IMR-90 (cell line): ENCODE data around the gene IFIT1. TPM values are rescaled to one million over a fixed set of nuclear protein-coding genes. Genes with fewer than 3 reads are reported as not detected.

Source experiments
- ATAC-seq: fragments of 200-7000 bp; cut with Tn5 transposase; 2 replicates; pipeline ENCODE4 v1.9.1; 2020; ENCODE audit warnings: low read depth, mild to moderate bottlenecking, moderate library complexity
- BruUV-seq: library from RNA; stranded (reverse); fragments of 400-500 nt; replicated peaks from 2 replicates; lab custom pipeline; 2021; lab: Mats Ljungman, UMichigan
- CTCF ChIA-PET: fragments of 300-600 bp; formaldehyde crosslinking; extraction: SDS; loops from one replicate; lab custom pipeline; 2021; ENCODE audit warnings: antibody characterized with exemption; lab: Yijun Ruan, JAX
- POLR2A ChIA-PET: fragments of 300-600 bp; sonication (Branson Sonifier 250); formaldehyde crosslinking; loops from one replicate; lab custom pipeline; 2022; ENCODE audit warnings: antibody characterized with exemption; ENCODE audit not compliant: unreplicated experiment; lab: Charles Lee
- DNase-seq: peaks from one replicate; pipeline ENCODE4 v3.0.0; 2013
- H2AFZ ChIP-seq: replicated peaks from 2 replicates; pipeline ENCODE3; 2013; ENCODE audit warnings: low read length, mild to moderate bottlenecking; ENCODE audit not compliant: poor library complexity
- H2AK5ac ChIP-seq: 2 replicates; pipeline ENCODE4 v1.6.1; 2013; ENCODE audit warnings: low read depth, low read length, inconsistent platforms
- H2AK9ac ChIP-seq: replicated peaks from 2 replicates; pipeline ENCODE3; 2013; ENCODE audit warnings: mild to moderate bottlenecking, low read depth, low read length, moderate library complexity; ENCODE audit not compliant: poor library complexity
- H2BK120ac ChIP-seq: 2 replicates; pipeline ENCODE4 v1.6.1; 2013; ENCODE audit warnings: low read depth, low read length, inconsistent platforms
- H2BK15ac ChIP-seq: 3 replicates; pipeline ENCODE4 v1.6.1; 2013; ENCODE audit warnings: low read depth, low read length, inconsistent platforms
- H2BK20ac ChIP-seq: 2 replicates; pipeline ENCODE4 v1.6.1; 2013; ENCODE audit warnings: low read depth, mild to moderate bottlenecking, inconsistent platforms, low read length, moderate library complexity
- H2BK5ac ChIP-seq: 2 replicates; pipeline ENCODE4 v1.6.1; 2013; ENCODE audit warnings: mild to moderate bottlenecking, low read depth, low read length, inconsistent platforms; ENCODE audit not compliant: poor library complexity, severe bottlenecking
- H3K14ac ChIP-seq: replicated peaks from 2 replicates; pipeline ENCODE4 v1.6.1; 2013; ENCODE audit warnings: low read depth, low read length, inconsistent platforms
- H3K18ac ChIP-seq: 2 replicates; pipeline ENCODE4 v1.6.1; 2013; ENCODE audit warnings: low read depth, low read length, control low read depth
- H3K23ac ChIP-seq: 2 replicates; pipeline ENCODE4 v1.6.1; 2013; ENCODE audit warnings: low read depth, low read length, inconsistent platforms
- H3K27ac ChIP-seq: 2 replicates; pipeline ENCODE4 v1.5.1; 2013; ENCODE audit warnings: mild to moderate bottlenecking, control low read depth, low read length; ENCODE audit not compliant: insufficient read depth
- H3K27me3 ChIP-seq: 2 replicates; pipeline ENCODE4 v1.6.1; 2013; ENCODE audit warnings: low read length; ENCODE audit not compliant: control insufficient read depth, insufficient read depth
- H3K36me3 ChIP-seq: 2 replicates; pipeline ENCODE4 v1.6.1; 2013; ENCODE audit warnings: low read length, mixed read lengths; ENCODE audit not compliant: control insufficient read depth, insufficient read depth
- H3K4ac ChIP-seq: 2 replicates; pipeline ENCODE4 v1.6.1; 2013; ENCODE audit warnings: low read depth, low read length, inconsistent platforms
- H3K4me1 ChIP-seq: 2 replicates; pipeline ENCODE4 v1.6.1; 2013; ENCODE audit warnings: low read length, mixed read lengths; ENCODE audit not compliant: control insufficient read depth, insufficient read depth
- H3K4me2 ChIP-seq: 2 replicates; pipeline ENCODE4 v1.6.1; 2013; ENCODE audit warnings: low read depth, mild to moderate bottlenecking, control low read depth, low read length, moderate library complexity
- H3K4me3 ChIP-seq: 2 replicates; pipeline ENCODE4 v1.5.1; 2013; ENCODE audit warnings: low read depth, mild to moderate bottlenecking, control low read depth, low read length, moderate library complexity; ENCODE audit not compliant: insufficient read depth
- H3K56ac ChIP-seq: 2 replicates; pipeline ENCODE4 v1.6.1; 2013; ENCODE audit warnings: low read length, inconsistent platforms; ENCODE audit not compliant: insufficient read depth; ENCODE audit errors: extremely low read depth
- H3K79me1 ChIP-seq, 2 experiments: 2 replicates each; pipeline ENCODE4 v1.6.1; 2013; ENCODE audit warnings: low read length in 2 of 2, inconsistent platforms in 1 of 2, low read depth in 1 of 2
- H3K9ac ChIP-seq: 2 replicates; pipeline ENCODE4 v1.6.1; 2013; ENCODE audit warnings: low read depth, low read length, control low read depth
- H3K9me1 ChIP-seq: 2 replicates; pipeline ENCODE4 v1.6.1; 2013; ENCODE audit warnings: low read length, inconsistent platforms; ENCODE audit not compliant: insufficient read depth
- H3K9me3 ChIP-seq: 2 replicates; pipeline ENCODE4 v1.6.1; 2013; ENCODE audit warnings: low read length; ENCODE audit not compliant: control insufficient read depth, insufficient read depth
- H4K20me1 ChIP-seq: 2 replicates; pipeline ENCODE4 v1.6.1; 2013; ENCODE audit warnings: low read length, inconsistent platforms; ENCODE audit not compliant: insufficient read depth
- H4K5ac ChIP-seq: 2 replicates; pipeline ENCODE4 v1.6.1; 2013; ENCODE audit warnings: mild to moderate bottlenecking, low read depth, low read length, control low read depth
- H4K8ac ChIP-seq, 2 experiments: 2 replicates each; pipeline ENCODE4 v1.6.1; 2013; ENCODE audit warnings: low read depth in 2 of 2, low read length in 2 of 2, control low read depth in 1 of 2, inconsistent platforms in 1 of 2
- H4K91ac ChIP-seq: 2 replicates; pipeline ENCODE4 v1.6.1; 2013; ENCODE audit warnings: low read depth, low read length, inconsistent platforms; ENCODE audit not compliant: insufficient read depth
- CEBPB ChIP-seq: IDR thresholded peaks from 2 replicates; pipeline ENCODE4 v1.6.1; 2012; ENCODE audit warnings: low read depth, low read length, improper control_type of control experiment
- WGBS, 2 experiments: methylation state at CpG; one replicate each; pipeline versions ENCODE4 v1.1.5 to v1.1.7; 2013; ENCODE audit warnings: missing lambda C conversion rate in 2 of 2; ENCODE audit not compliant: insufficient read length in 1 of 2; ENCODE audit errors: extremely low coverage in 2 of 2; 5-methylcytosine and 5-hydroxymethylcytosine counted together
- dilution Hi-C: fragments of 300-500 bp; cut with HindIII; formaldehyde crosslinking; loops from one replicate; pipeline ENCODE4 v1.14.3; 2018; ENCODE audit warnings: low sequenced_read_pairs; ENCODE audit not compliant: unreplicated experiment
- in situ Hi-C: fragments of 300-500 bp; cut with MboI; formaldehyde crosslinking; loops from 3 replicates; pipeline ENCODE4 v1.14.3; 2019; ENCODE audit warnings: low sequenced_read_pairs, inconsistent platforms, mixed read lengths
- intact Hi-C: fragments of 100-400 bp; cut with micrococcal nuclease; formaldehyde crosslinking; loops from 2 replicates; pipeline ENCODE4 v1.10.0; 2022
- polyA plus RNA-seq, 3 experiments: library from polyadenylated mRNA; depleted of rRNA; stranded (reverse); fragments of >200 nt; gene quantifications; 2 replicates each; pipeline ENCODE4 v1.2.3, GENCODE V29; 2012; ENCODE audit warnings: low replicate concordance in 1 of 3
- total RNA-seq: library from RNA; depleted of rRNA; stranded (reverse); fragments of >200 nt; gene quantifications from 2 replicates; pipeline ENCODE4 v1.2.3, GENCODE V29; 2012
- TF ChIP-seq, protein P1 (sequence below): fragments of 150-350 bp; IDR thresholded peaks from 2 replicates; pipeline ENCODE4 v1.6.1; 2017; ENCODE audit warnings: mild to moderate bottlenecking, antibody characterized with exemption, low read length, low read depth

The IFIT1 gene
- total and polyA plus RNA-seq, 2 of the 4 experiments (the other 2 are of a cell fraction): 6.1 to 6.8 TPM

DNA sequence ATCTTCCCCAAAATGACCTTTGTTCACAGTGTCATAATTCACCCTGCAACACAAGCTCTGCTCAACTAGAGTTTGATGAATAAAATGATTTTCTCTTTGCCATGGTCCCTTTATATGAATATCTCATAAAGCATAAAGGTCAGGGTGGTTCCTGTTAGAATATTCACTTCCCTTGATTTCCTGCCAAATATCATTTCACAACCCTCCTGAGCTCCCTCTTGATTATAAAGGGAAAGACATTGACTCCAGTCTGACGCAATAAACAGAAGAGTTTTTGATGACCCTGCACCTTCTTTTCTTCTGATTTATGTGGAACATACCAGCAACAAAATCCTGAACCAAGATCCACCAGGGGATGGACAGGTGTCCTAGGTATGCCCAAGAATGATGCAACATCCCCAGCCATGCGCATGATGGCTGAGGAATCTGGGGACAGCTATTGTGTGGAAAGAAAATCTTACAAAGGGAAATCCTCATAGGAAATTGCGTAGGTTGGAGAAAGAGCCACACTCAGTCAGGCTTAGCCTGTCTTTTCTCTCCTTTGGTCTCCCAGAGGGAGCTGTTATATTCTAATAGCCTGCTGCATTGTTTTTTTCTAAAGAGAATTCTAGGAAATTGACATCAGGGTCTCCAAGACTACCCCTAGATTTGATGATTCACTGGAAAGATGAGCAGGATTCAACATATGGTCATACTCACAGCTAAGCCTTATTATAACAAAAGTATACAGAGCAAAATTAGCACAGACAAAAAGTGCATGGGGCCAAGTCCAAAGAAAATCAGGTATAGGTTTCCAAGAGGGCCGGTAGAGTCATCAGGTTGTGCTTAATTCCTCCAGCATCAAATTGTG lies 45.8 kb upstream of the IFIT1 start:
- no peak overlapping the region for H2BK120ac ChIP-seq
- no TSS peak for BruUV-seq
- H2AFZ ChIP-seq: no peak overlapping the region
- intact Hi-C loops: no loop called here
- 100% methylated on average over 1 of the region's 4 CpGs; no CpG with 5 or more reads in 1 of the 2 experiments for WGBS, 2 experiments
- H4K91ac ChIP-seq: no peak overlapping the region
- H4K5ac ChIP-seq: peak overlapping the region; percentile 4; the same call in 1 of the 2 replicates
- CTCF ChIA-PET: no interaction called here
- H3K4me2 ChIP-seq: no peak overlapping the region
- H3K23ac ChIP-seq: no peak overlapping the region
- H3K27me3 ChIP-seq: no peaks in the 10 kb centered on the region
- TF ChIP-seq, protein P1, sequence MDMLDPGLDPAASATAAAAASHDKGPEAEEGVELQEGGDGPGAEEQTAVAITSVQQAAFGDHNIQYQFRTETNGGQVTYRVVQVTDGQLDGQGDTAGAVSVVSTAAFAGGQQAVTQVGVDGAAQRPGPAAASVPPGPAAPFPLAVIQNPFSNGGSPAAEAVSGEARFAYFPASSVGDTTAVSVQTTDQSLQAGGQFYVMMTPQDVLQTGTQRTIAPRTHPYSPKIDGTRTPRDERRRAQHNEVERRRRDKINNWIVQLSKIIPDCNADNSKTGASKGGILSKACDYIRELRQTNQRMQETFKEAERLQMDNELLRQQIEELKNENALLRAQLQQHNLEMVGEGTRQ: no peak
- TF ChIP-seq CEBPB: peak; percentile 85
- H3K79me1 ChIP-seq: no peaks in the 10 kb centered on the region
- H3K56ac ChIP-seq: no peak overlapping the region
- dilution Hi-C loops: no loop called here
- H3K4ac ChIP-seq: no peak overlapping the region
- H3K36me3 ChIP-seq: no peaks in the 10 kb centered on the region
- H3K9me3 ChIP-seq: no peaks in the 10 kb centered on the region
- H4K20me1 ChIP-seq: no peaks in the 10 kb centered on the region
- in situ Hi-C loops: no loop called here
- H3K9ac ChIP-seq: no peak overlapping the region
- H2BK5ac ChIP-seq: no peak overlapping the region
- no peak overlapping the region for H2AK9ac ChIP-seq
- DNase-seq (peak; percentile 55), ATAC-seq (no peak)
- H3K9me1 ChIP-seq: no peaks in the 10 kb centered on the region; the same call in 1 of the 2 replicates
- peaks cover 13% of the 10 kb centered on the region for H3K4me1 ChIP-seq
- 0 out of 2 replicates have a peak overlapping the region, but pooled peaks have one; percentile 5 for H3K14ac ChIP-seq
- POLR2A ChIA-PET: no interaction called here
- H2BK20ac ChIP-seq: no peak overlapping the region; the same call in 1 of the 2 replicates
- no peak overlapping the region for H3K27ac ChIP-seq
- no peak overlapping the region for H3K18ac ChIP-seq
- H4K8ac ChIP-seq: no peak overlapping the region
- H2AK5ac ChIP-seq: peak overlapping the region; percentile 47; the same call in 1 of the 2 replicates
- H2BK15ac ChIP-seq: no peak overlapping the region
- H3K4me3 ChIP-seq: no peak overlapping the region
